MCF 10A (cell line): ENCODE measurements around the gene SLC41A3. TPM values are rescaled to one million over a fixed set of nuclear protein-coding genes. Genes with fewer than 3 reads are reported as not detected.
A peak's percentile ranks its signal among the peaks of the same experiment; 100 is the strongest.

Experiments used
- BruUV-seq: library from RNA; stranded (reverse); fragments of 400-500 nt; replicated peaks from 2 replicates; lab custom pipeline; 2021; lab: Mats Ljungman, UMichigan
- CTCF ChIA-PET: fragments of 300-600 bp; sonication (Branson Sonifier 250); formaldehyde crosslinking; extraction: SDS; loops from one replicate; lab custom pipeline; 2021; ENCODE audit warnings: antibody characterized with exemption, inconsistent platforms; lab: Yijun Ruan, JAX
- POLR2A ChIA-PET: fragments of 300-600, 350-650 bp; sonication (Branson Sonifier 250); formaldehyde crosslinking; extraction: SDS; loops from one replicate; lab custom pipeline; 2020; ENCODE audit warnings: antibody characterized with exemption, inconsistent platforms; lab: Yijun Ruan, JAX
- DNase-seq: peaks from one replicate; pipeline ENCODE4 v3.0.0-alpha.2; 2018; ENCODE audit not compliant: unreplicated experiment
- H3K27ac Mint-ChIP-seq: one replicate; pipeline ENCODE4 v1.8.0; 2022; ENCODE audit warnings: mild to moderate bottlenecking, low read depth, mixed read lengths; ENCODE audit not compliant: unreplicated experiment
- H3K27me3 Mint-ChIP-seq: one replicate; pipeline ENCODE4 v1.8.0; 2022; ENCODE audit warnings: mixed read lengths; ENCODE audit not compliant: insufficient read depth, unreplicated experiment
- H3K36me3 Mint-ChIP-seq: one replicate; pipeline ENCODE4 v1.8.0; 2022; ENCODE audit warnings: mild to moderate bottlenecking, moderate library complexity, mixed read lengths; ENCODE audit not compliant: insufficient read depth, unreplicated experiment
- H3K4me1 Mint-ChIP-seq: one replicate; pipeline ENCODE4 v1.8.0; 2022; ENCODE audit warnings: mixed read lengths; ENCODE audit not compliant: insufficient read depth, unreplicated experiment
- H3K4me3 Mint-ChIP-seq: one replicate; pipeline ENCODE4 v1.8.0; 2022; ENCODE audit warnings: mild to moderate bottlenecking, moderate library complexity, mixed read lengths; ENCODE audit not compliant: unreplicated experiment
- H3K9me3 Mint-ChIP-seq: one replicate; pipeline ENCODE4 v1.8.0; 2022; ENCODE audit warnings: mixed read lengths; ENCODE audit not compliant: unreplicated experiment
- CTCF ChIP-seq: fragments of 200-600 bp; IDR thresholded peaks from one replicate; pipeline ENCODE4 v1.8.0; 2022; ENCODE audit warnings: antibody characterized with exemption, mild to moderate bottlenecking; ENCODE audit not compliant: unreplicated experiment
- intact Hi-C: fragments of 100-400 bp; cut with micrococcal nuclease; formaldehyde crosslinking; loops from 2 replicates; pipeline ENCODE4 v1.14.1; 2022
- total RNA-seq: library from RNA; stranded (reverse); gene quantifications from 2 replicates; pipeline ENCODE4 v1.2.3, GENCODE V29; 2022

The SLC41A3 gene
- total RNA-seq, 1 experiment from 2014 or later, result 43.2 TPM

- peaks cover 11% of the 10 kb centered on the region for H3K9me3 Mint-ChIP-seq
- H3K27me3 Mint-ChIP-seq, result no peaks in the 10 kb centered on the region
- POLR2A ChIA-PET, result no interaction called here
- no TSS peak for BruUV-seq
- no peak overlapping the region for H3K4me3 Mint-ChIP-seq
- DNase-seq, result peak; percentile 15
- TF ChIP-seq CTCF, result no peak
- no peak overlapping the region for H3K27ac Mint-ChIP-seq
- peaks cover 5% of the 10 kb centered on the region for H3K4me1 Mint-ChIP-seq
- H3K36me3 Mint-ChIP-seq, result peaks cover 4% of the 10 kb centered on the region
- intact Hi-C loops, result no loop called here
- CTCF ChIA-PET, result no interaction called here
Observed at GRCh38 chr3:126005951-126006350, 78.0 kb downstream of the SLC41A3 start.

- peaks cover 4% of the 10 kb centered on the region for H3K36me3 Mint-ChIP-seq
- POLR2A ChIA-PET, result no interaction called here
Observed at GRCh38 chr3:126004692-126005091, 79.2 kb downstream of the SLC41A3 start.

GRCh38 chr3:126004217-126004616, 79.7 kb downstream of the SLC41A3 start:
- intact Hi-C loops, result no loop called here
- no peak overlapping the region for H3K4me3 Mint-ChIP-seq
- peaks cover 4% of the 10 kb centered on the region for H3K36me3 Mint-ChIP-seq
- H3K27me3 Mint-ChIP-seq, result no peaks in the 10 kb centered on the region
- POLR2A ChIA-PET, result no interaction called here
- CTCF ChIA-PET, result no interaction called here
- no TSS peak for BruUV-seq
- TF ChIP-seq CTCF, result no peak
- no peak for DNase-seq
- H3K4me1 Mint-ChIP-seq, result peaks cover 5% of the 10 kb centered on the region
- no peak overlapping the region for H3K27ac Mint-ChIP-seq
- peaks cover 17% of the 10 kb centered on the region for H3K9me3 Mint-ChIP-seq

More at GRCh38 chr3:126004692-126005091, 79.2 kb downstream of the SLC41A3 start:
- intact Hi-C loops, result no loop called here
- peaks cover 13% of the 10 kb centered on the region for H3K9me3 Mint-ChIP-seq
- H3K4me3 Mint-ChIP-seq, result no peak overlapping the region
- BruUV-seq, result no TSS peak
- TF ChIP-seq CTCF, result no peak
- peaks cover 5% of the 10 kb centered on the region for H3K4me1 Mint-ChIP-seq
- no peak overlapping the region for H3K27ac Mint-ChIP-seq
- H3K27me3 Mint-ChIP-seq, result no peaks in the 10 kb centered on the region
- DNase-seq, result no peak
- CTCF ChIA-PET, result no interaction called here

DNA sequence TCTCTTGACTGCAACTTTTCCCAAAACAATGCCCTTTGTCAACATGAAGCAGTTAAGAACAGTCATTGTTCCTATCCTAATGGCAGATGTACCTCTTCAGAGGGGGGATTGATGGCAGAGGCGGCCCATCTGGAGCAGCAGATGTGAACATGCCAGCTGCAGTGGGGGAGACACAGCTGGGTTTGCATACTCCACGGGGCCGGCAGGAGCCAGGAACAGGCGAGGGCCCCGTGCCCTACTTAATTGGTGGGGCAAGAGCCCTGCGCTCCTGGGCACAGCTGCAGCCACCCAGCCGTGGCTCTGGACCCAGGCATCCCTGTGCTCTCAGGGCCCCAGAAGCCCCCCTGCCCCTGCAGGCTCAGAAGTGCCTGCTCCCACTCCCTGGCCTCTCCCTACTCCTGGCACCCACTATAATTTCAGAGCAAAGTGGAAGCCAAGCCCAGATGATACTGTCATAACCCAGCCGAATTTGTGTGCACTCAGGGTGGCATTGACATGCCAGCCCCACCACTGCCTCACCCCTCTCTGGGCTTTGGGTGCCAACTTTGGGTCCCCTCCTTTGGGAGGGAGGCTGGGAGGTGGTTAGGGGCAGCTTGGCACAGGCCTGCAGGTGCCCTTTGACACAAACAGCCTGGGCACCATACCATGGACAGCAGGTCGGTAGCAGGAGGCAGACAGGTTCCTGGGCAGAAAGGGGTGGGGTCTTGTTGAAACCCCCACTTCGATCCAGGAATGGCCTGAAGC, 80.3 kb downstream of the SLC41A3 start:
- POLR2A ChIA-PET, result no interaction called here
- intact Hi-C loops, result no loop called here

More for the DNA sequence above, 80.3 kb downstream of the SLC41A3 start:
- no peak for TF ChIP-seq CTCF
- peaks cover 5% of the 10 kb centered on the region for H3K4me1 Mint-ChIP-seq
- H3K36me3 Mint-ChIP-seq, result peaks cover 4% of the 10 kb centered on the region
- H3K27ac Mint-ChIP-seq, result no peak overlapping the region
- H3K9me3 Mint-ChIP-seq, result peaks cover 23% of the 10 kb centered on the region
- no peak overlapping the region for H3K4me3 Mint-ChIP-seq
- CTCF ChIA-PET, result no interaction called here
- BruUV-seq, result no TSS peak
- no peaks in the 10 kb centered on the region for H3K27me3 Mint-ChIP-seq
- DNase-seq, result no peak
